ENCODE measurements around the gene GGA2. TPM values are rescaled to one million over a fixed set of nuclear protein-coding genes. Genes with fewer than 3 reads are reported as not detected.

GGA2 gene
- total RNA-seq, 1 experiment from 2014 or later: 92.7 TPM

DNA sequence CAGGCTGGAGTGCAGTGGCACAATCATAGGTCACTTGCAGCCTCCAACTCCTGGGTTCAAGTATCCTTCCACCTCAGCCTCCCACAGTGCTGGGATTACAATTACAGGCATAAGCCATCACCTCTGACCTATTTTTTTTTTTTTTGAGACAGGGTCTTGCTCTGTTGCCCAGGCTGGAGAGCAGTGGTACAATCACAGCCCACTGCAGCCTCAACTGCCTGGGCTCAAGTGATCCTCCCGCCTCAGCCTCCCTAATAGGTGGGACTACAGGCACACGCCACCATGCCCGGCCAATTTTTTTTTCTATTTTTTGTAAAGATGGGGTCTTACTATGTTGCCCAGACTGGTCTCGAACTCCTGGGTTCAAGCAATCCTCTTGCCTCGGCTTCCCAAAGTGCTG is 5.6 kb upstream of the GGA2 start:
- Histone ChIP-seq H3K4me1 (no peaks in the 10 kb centered on the region), H3K27me3 (replicated peaks; ENCODE audit: control insufficient read depth, insufficient read depth, low read length) (no peaks in the 10 kb centered on the region), H3K9me3 (no peaks in the 10 kb centered on the region), H3K36me3 (ENCODE audit: control insufficient read depth, insufficient read depth, low read length) (no peaks in the 10 kb centered on the region), H3K4me3 (ENCODE audit: low read depth, low read length) (no peak overlapping the region)
- DNase-seq: no peak
- BruUV-seq (replicated peaks): no TSS peak
- peaks cover 29% of the 10 kb centered on the region for H3K36me3 Mint-ChIP-seq (ENCODE audit: insufficient read depth, unreplicated experiment)
- H3K4me1 Mint-ChIP-seq (ENCODE audit: low read depth, unreplicated experiment): peaks cover 12% of the 10 kb centered on the region
- POLR2A ChIA-PET: no interaction called here
- peak overlapping the region; percentile 64 for H3K27ac Mint-ChIP-seq (ENCODE audit: unreplicated experiment)
- intact Hi-C loops (cut with micrococcal nuclease; ENCODE audit: unreplicated experiment): no loop called here
- no peaks in the 10 kb centered on the region for H3K9me3 Mint-ChIP-seq (ENCODE audit: unreplicated experiment)
- H3K4me3 Mint-ChIP-seq (ENCODE audit: unreplicated experiment): no peak overlapping the region
- no peaks in the 10 kb centered on the region for H3K27me3 Mint-ChIP-seq (ENCODE audit: insufficient read depth, unreplicated experiment)
- CTCF ChIA-PET: no interaction called here
- TF ChIP-seq CTCF (IDR thresholded peaks at IDR 0.05; ENCODE audit: insufficient read depth in 1 of 2, low read depth in 1 of 2, low read length in 1 of 2, severe bottlenecking in 1 of 2, unreplicated experiment in 1 of 2): no peak

GRCh38 chr16:23514381-23515152 is 4.3 kb upstream of the GGA2 start:
- H3K4me1 Mint-ChIP-seq (ENCODE audit: low read depth, unreplicated experiment): peaks cover 17% of the 10 kb centered on the region
- no peak for TF ChIP-seq CTCF (IDR thresholded peaks at IDR 0.05; ENCODE audit: insufficient read depth in 1 of 2, low read depth in 1 of 2, low read length in 1 of 2, severe bottlenecking in 1 of 2, unreplicated experiment in 1 of 2)
- no peak overlapping the region for H3K27ac Mint-ChIP-seq (ENCODE audit: unreplicated experiment)
- Histone ChIP-seq H3K4me1 (no peaks in the 10 kb centered on the region), H3K9me3 (no peaks in the 10 kb centered on the region), H3K27me3 (replicated peaks; ENCODE audit: control insufficient read depth, insufficient read depth, low read length) (no peaks in the 10 kb centered on the region), H3K4me3 (ENCODE audit: low read depth, low read length) (no peak overlapping the region), H3K36me3 (ENCODE audit: control insufficient read depth, insufficient read depth, low read length) (no peaks in the 10 kb centered on the region)
- intact Hi-C loops (cut with micrococcal nuclease; ENCODE audit: unreplicated experiment): no loop called here
- DNase-seq: no peak
- H3K4me3 Mint-ChIP-seq (ENCODE audit: unreplicated experiment): no peak overlapping the region
- ChIA-PET CTCF (interaction anchor here (0.6 kb wide), 1 partner anchor 1323 kb away, joined by 3 read pairs; no protein-coding TSS in a partner anchor), POLR2A (no interaction called here)
- BruUV-seq (replicated peaks): no TSS peak
- H3K36me3 Mint-ChIP-seq (ENCODE audit: insufficient read depth, unreplicated experiment): peaks cover 34% of the 10 kb centered on the region
- no peaks in the 10 kb centered on the region for H3K27me3 Mint-ChIP-seq (ENCODE audit: insufficient read depth, unreplicated experiment)
- H3K9me3 Mint-ChIP-seq (ENCODE audit: unreplicated experiment): no peaks in the 10 kb centered on the region

GRCh38 chr16:23512168-23512695 is 1.9 kb upstream of the GGA2 start:
- ChIA-PET CTCF (no interaction called here), POLR2A (no interaction called here)
- BruUV-seq (replicated peaks): no TSS peak
- no peak overlapping the region for H3K4me3 ChIP-seq (ENCODE audit: low read depth, low read length)
- Mint-ChIP-seq H3K4me1 (ENCODE audit: low read depth, unreplicated experiment) (peaks cover 31% of the 10 kb centered on the region), H3K4me3 (ENCODE audit: unreplicated experiment) (no peak overlapping the region), H3K36me3 (ENCODE audit: insufficient read depth, unreplicated experiment) (peaks cover 35% of the 10 kb centered on the region), H3K9me3 (ENCODE audit: unreplicated experiment) (peaks cover 6% of the 10 kb centered on the region), H3K27ac (ENCODE audit: unreplicated experiment) (peak overlapping the region; percentile 73), H3K27me3 (ENCODE audit: insufficient read depth, unreplicated experiment) (no peaks in the 10 kb centered on the region)
- intact Hi-C loops (cut with micrococcal nuclease; ENCODE audit: unreplicated experiment): no loop called here
- H3K9me3 ChIP-seq: no peaks in the 10 kb centered on the region
- no peaks in the 10 kb centered on the region for H3K4me1 ChIP-seq
- no peak for DNase-seq
- H3K27me3 ChIP-seq (replicated peaks; ENCODE audit: control insufficient read depth, insufficient read depth, low read length): no peaks in the 10 kb centered on the region
- H3K36me3 ChIP-seq (ENCODE audit: control insufficient read depth, insufficient read depth, low read length): no peaks in the 10 kb centered on the region
- TF ChIP-seq CTCF (IDR thresholded peaks at IDR 0.05; ENCODE audit: insufficient read depth in 1 of 2, low read depth in 1 of 2, low read length in 1 of 2, severe bottlenecking in 1 of 2, unreplicated experiment in 1 of 2): no peak
